GM23338 (cell line): ENCODE measurements around the gene ENOX2. TPM values are rescaled to one million over a fixed set of nuclear protein-coding genes. Genes with fewer than 3 reads are reported as not detected.

Source experiments
- ATAC-seq: fragments of 200-7000 bp; cut with Tn5 transposase; 3 replicates; pipeline ENCODE4 v1.9.1; 2020
- DNase-seq: peaks from one replicate; pipeline ENCODE4 v3.0.0-alpha.2; 2015; ENCODE audit warnings: low spot score
- H2AFZ ChIP-seq: fragments of 200-600 bp; sonication (generic); 2 replicates; pipeline ENCODE4 v1.8.0; 2016; ENCODE audit warnings: antibody characterized with exemption, mild to moderate bottlenecking, moderate library complexity
- H3F3A ChIP-seq: fragments of 200-600 bp; sonication (generic); replicated peaks from 2 replicates; pipeline ENCODE4 v1.8.0; 2017; ENCODE audit warnings: antibody characterized with exemption, mixed run types, low read depth
- H3K27ac ChIP-seq: fragments of 200-600 bp; sonication (generic); 2 replicates; pipeline ENCODE4 v1.6.1; 2016; ENCODE audit warnings: low read depth
- H3K27me3 ChIP-seq: fragments of 200-600 bp; sonication (generic); 2 replicates; pipeline ENCODE4 v1.8.0; 2016; ENCODE audit warnings: mild to moderate bottlenecking, mixed run types, moderate library complexity; ENCODE audit not compliant: insufficient read depth
- H3K36me3 ChIP-seq: fragments of 200-600 bp; sonication (generic); 2 replicates; pipeline ENCODE4 v1.8.0; 2016; ENCODE audit warnings: mild to moderate bottlenecking; ENCODE audit not compliant: insufficient read depth
- H3K4me1 ChIP-seq: fragments of 200-600 bp; sonication (generic); 2 replicates; pipeline ENCODE4 v1.8.0; 2016; ENCODE audit warnings: mild to moderate bottlenecking, moderate library complexity; ENCODE audit not compliant: insufficient read depth
- H3K4me2 ChIP-seq: fragments of 200-600 bp; sonication (generic); 2 replicates; pipeline ENCODE4 v1.7.1; 2017; ENCODE audit warnings: mixed run types
- H3K4me3 ChIP-seq: fragments of 200-600 bp; sonication (generic); 2 replicates; pipeline ENCODE4 v1.6.1; 2016; ENCODE audit warnings: mixed run types
- H3K79me2 ChIP-seq: fragments of 200-600 bp; sonication (generic); replicated peaks from 2 replicates; pipeline ENCODE4 v1.8.0; 2017; ENCODE audit warnings: mild to moderate bottlenecking; ENCODE audit not compliant: insufficient read depth
- H3K9me2 ChIP-seq: fragments of 200-600 bp; sonication (generic); 2 replicates; pipeline ENCODE4 v1.8.0; 2017; ENCODE audit not compliant: insufficient read depth
- H4K20me1 ChIP-seq: fragments of 200-600 bp; sonication (generic); replicated peaks from 2 replicates; pipeline ENCODE4 v1.8.0; 2017; ENCODE audit warnings: mild to moderate bottlenecking; ENCODE audit not compliant: insufficient read depth
- H3K27ac Mint-ChIP-seq: 2 replicates; pipeline ENCODE4 v1.8.0; 2020; ENCODE audit warnings: inconsistent platforms, mild to moderate bottlenecking, moderate library complexity, mixed read lengths
- H3K27me3 Mint-ChIP-seq: 3 replicates; pipeline ENCODE4 v1.8.0; 2022; ENCODE audit warnings: low read depth, mild to moderate bottlenecking, moderate library complexity, mixed read lengths, inconsistent platforms; ENCODE audit not compliant: insufficient read depth, poor library complexity
- H3K36me3 Mint-ChIP-seq: 3 replicates; pipeline ENCODE4 v1.8.0; 2021; ENCODE audit warnings: low read depth, mild to moderate bottlenecking, inconsistent platforms, moderate library complexity, mixed read lengths
- H3K4me1 Mint-ChIP-seq: 3 replicates; pipeline ENCODE4 v1.8.0; 2020; ENCODE audit warnings: mild to moderate bottlenecking, inconsistent platforms, mixed read lengths
- H3K4me3 Mint-ChIP-seq: 3 replicates; pipeline ENCODE4 v1.8.0; 2021; ENCODE audit warnings: moderate library complexity, mild to moderate bottlenecking, inconsistent platforms, mixed read lengths
- H3K9me3 Mint-ChIP-seq: 3 replicates; pipeline ENCODE4 v1.8.0; 2020; ENCODE audit warnings: moderate library complexity, mild to moderate bottlenecking, inconsistent platforms, mixed read lengths
- CREB1 ChIP-seq: fragments of 250-450 bp; sonication (Bioruptor Pico); IDR thresholded peaks from 2 replicates; pipeline ENCODE4 v1.5.0; 2020; ENCODE audit warnings: low read depth, mild to moderate bottlenecking, moderate library complexity
- CTCF ChIP-seq, 2 experiments: fragments of 200-600 bp in 1 of 2; sonication (generic) in 1 of 2; conservative IDR thresholded peaks; 2 replicates each; pipeline versions ENCODE4 v1.5.1 to v1.6.1; 2016 to 2017; ENCODE audit warnings: antibody characterized with exemption in 2 of 2, low read depth in 2 of 2, mild to moderate bottlenecking in 2 of 2, moderate library complexity in 1 of 2
- ETS1 ChIP-seq: IDR thresholded peaks from 2 replicates; pipeline ENCODE4 v1.6.1; 2016; ENCODE audit warnings: antibody characterized with exemption
- EZH2 ChIP-seq: fragments of 200-600 bp; sonication (generic); IDR thresholded peaks from one replicate; pipeline ENCODE4 v1.8.0; 2017; ENCODE audit warnings: antibody characterized with exemption, mild to moderate bottlenecking, low read depth; ENCODE audit not compliant: unreplicated experiment
- EZH2phosphoT487 ChIP-seq: fragments of 200-600 bp; sonication (generic); IDR thresholded peaks from one replicate; pipeline ENCODE4 v1.8.1; 2018; ENCODE audit warnings: antibody characterized with exemption; ENCODE audit not compliant: unreplicated experiment
- JUNB ChIP-seq: IDR thresholded peaks from one replicate; pipeline ENCODE4 v1.6.1; 2016; ENCODE audit warnings: antibody characterized with exemption; ENCODE audit not compliant: unreplicated experiment
- NANOG ChIP-seq: IDR thresholded peaks from 2 replicates; pipeline ENCODE4 v1.6.1; 2016; ENCODE audit warnings: antibody characterized with exemption, borderline replicate concordance
- POLR2AphosphoS5 ChIP-seq: IDR thresholded peaks from 2 replicates; pipeline ENCODE4 v1.6.1; 2016; ENCODE audit warnings: antibody characterized with exemption, low read depth
- REST ChIP-seq: IDR thresholded peaks from one replicate; pipeline ENCODE4 v1.6.1; 2018; ENCODE audit warnings: antibody characterized with exemption; ENCODE audit not compliant: unreplicated experiment
- STAT1 ChIP-seq: IDR thresholded peaks from one replicate; pipeline ENCODE4 v1.6.1; 2016; ENCODE audit warnings: antibody characterized with exemption; ENCODE audit not compliant: unreplicated experiment
- ZNF114 ChIP-seq: fragments of 250-450 bp; sonication (Bioruptor Pico); IDR thresholded peaks from 2 replicates; pipeline ENCODE4 v1.5.0; 2020; ENCODE audit warnings: mild to moderate bottlenecking, moderate library complexity
- ZNF331 ChIP-seq: fragments of 250-450 bp; sonication (Bioruptor Pico); IDR thresholded peaks from 2 replicates; pipeline ENCODE4 v1.5.0; 2020; ENCODE audit warnings: low read depth, mild to moderate bottlenecking, moderate library complexity
- ZNF462 ChIP-seq: fragments of 250-450 bp; sonication (Bioruptor Pico); IDR thresholded peaks from 2 replicates; pipeline ENCODE4 v1.5.0; 2020; ENCODE audit warnings: mild to moderate bottlenecking, moderate library complexity
- polyA plus RNA-seq: library from polyadenylated mRNA; unstranded; fragments of >200 nt; fragmentation: Nextera tagmentation; extraction: Ambion mirVana; gene quantifications from 2 replicates; pipeline ENCODE4 v1.2.1, GENCODE V29; 2016
- total RNA-seq: library from RNA; depleted of rRNA; stranded (reverse); fragments of >200 nt; shearing (Covaris generic); gene quantifications from 2 replicates; pipeline ENCODE4 v1.2.3, GENCODE V29; 2014

The ENOX2 gene
- total and polyA plus RNA-seq, 2 experiments from 2014 or later = 9.6 to 11.2 TPM

- Histone ChIP-seq H3K27ac (no peak overlapping the region), H3K27me3 (no peaks in the 10 kb centered on the region), H3K4me3 (no peak overlapping the region), H2AFZ (no peak overlapping the region), H3F3A (no peaks in the 10 kb centered on the region), H3K9me2 (no peaks in the 10 kb centered on the region), H3K4me1 (peaks cover 19% of the 10 kb centered on the region; the same call in 1 of the 2 replicates), H3K79me2 (no peaks in the 10 kb centered on the region), H3K36me3 (no peaks in the 10 kb centered on the region), H4K20me1 (no peaks in the 10 kb centered on the region), H3K4me2 (no peak overlapping the region)
- no peaks in the 10 kb centered on the region for H3K9me3 Mint-ChIP-seq
- H3K4me1 Mint-ChIP-seq = peaks cover 15% of the 10 kb centered on the region
- TF ChIP-seq ZNF331 (no peak), ETS1 (no peak), ZNF114 (CRISPR knock-in tag) (no peak), CREB1 (CRISPR knock-in tag) (no peak), ZNF462 (no peak), EZH2phosphoT487 (no peak), NANOG (no peak), JUNB (no peak), CTCF (conservative IDR thresholded peaks at IDR 0.05; ENCODE audit: low read depth in 2 of 2) (no peak), REST (no peak), POLR2AphosphoS5 (no peak), EZH2 (no peak), STAT1 (no peak)
- no peaks in the 10 kb centered on the region for H3K36me3 Mint-ChIP-seq
- ATAC-seq (no peak), DNase-seq (no peak)
- no peaks in the 10 kb centered on the region for H3K27me3 Mint-ChIP-seq
- no peak overlapping the region for H3K4me3 Mint-ChIP-seq
- H3K27ac Mint-ChIP-seq = no peak overlapping the region
These were observed 117.0 kb downstream of the ENOX2 start for GRCh38 chrX:130786030-130786429.
